NOMO-1 treated with dmso at 0.1 percent for 144 hours (cell line): Measurements from ENCODE around the gene GFRA1.
"Not testable (repeated sequence)": the region's sequence is repeated elsewhere in the genome, so short reads cannot be mapped to it uniquely, and the experiment has no call there.

Experiments used
- DNase-seq: peaks from one replicate; lab custom pipeline; 2025; ENCODE audit not compliant: unreplicated experiment; lab: John Stamatoyannopoulos, UW

Gene GFRA1

DNA sequence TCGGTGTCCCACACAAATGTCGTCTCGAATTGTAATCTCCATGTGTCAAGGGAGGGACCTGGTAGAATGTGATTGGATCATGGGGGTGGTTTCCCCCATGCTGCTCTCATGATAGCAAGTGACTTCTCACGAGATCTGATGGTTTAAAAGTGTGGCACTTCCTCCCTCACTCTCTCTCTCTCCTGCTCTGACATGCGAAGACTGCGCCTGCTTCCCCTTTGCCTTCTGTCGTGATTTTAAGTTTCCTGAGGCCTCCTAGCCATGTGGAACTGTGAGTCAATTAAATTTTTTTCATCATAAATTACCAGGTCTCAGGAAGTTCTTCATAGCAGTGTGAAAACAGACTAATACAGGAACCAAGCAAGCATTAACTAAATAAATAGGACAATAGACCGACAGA lies 229.1 kb downstream of the GFRA1 start:
- DNase-seq = no peak

DNA sequence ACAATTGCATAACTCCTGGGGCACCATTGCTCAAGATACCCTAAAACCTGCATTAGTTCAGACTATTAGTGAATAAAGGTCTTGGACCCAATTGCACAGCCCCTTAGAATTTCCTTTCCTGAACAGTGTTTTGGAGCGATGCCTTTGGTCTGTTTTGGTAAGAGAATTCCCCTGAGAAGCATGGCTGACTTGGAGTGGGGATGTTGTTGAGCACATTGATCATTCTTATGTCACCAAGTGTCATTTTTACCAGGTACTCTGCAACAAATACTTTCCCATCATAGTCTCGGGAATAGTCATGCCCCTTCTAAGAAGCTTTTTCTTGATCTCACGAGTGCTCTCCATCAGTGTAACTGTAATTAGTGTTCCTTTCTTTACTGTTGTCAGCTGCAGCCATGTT lies 229.7 kb downstream of the GFRA1 start:
- DNase-seq = no peak

DNA sequence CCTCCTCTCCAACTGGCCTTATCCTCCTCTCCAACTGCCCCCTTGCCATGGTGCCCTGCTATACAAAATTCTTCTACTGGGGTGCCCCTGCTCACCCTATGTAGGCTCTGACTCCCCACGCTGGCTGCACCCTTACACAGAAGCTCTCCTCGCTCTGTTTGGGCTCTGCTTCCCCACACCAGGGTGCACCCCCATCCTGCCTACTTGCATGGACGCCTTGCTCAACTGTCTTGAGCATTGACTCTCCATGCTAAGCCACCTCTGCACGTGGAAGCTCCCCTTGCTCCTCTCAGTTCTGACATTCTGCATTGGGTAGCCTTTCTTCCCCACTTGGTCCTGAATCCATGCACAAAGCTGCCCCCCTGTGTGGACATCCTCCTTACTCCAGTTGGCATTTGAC lies 231.1 kb downstream of the GFRA1 start:
- no peak for DNase-seq

DNA sequence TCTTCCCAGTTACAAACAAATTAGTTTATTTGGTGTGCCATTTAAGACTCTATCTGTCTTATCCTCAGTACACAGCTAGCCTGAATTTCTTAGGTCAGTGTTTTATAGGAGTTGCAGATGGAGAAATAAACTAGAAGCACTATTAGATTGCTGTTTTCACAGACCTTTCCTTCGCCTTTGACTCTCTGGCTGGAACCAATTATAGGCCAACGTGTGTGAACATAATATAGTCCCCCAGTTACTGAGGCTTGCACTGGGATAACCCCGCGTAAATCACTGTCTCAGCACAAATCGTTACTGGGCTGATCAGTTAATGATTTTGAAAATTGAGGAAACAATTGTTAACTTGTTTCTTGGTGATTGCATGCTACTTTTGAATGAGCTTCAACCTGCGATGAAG lies 233.4 kb downstream of the GFRA1 start:
- no peak for DNase-seq

DNA sequence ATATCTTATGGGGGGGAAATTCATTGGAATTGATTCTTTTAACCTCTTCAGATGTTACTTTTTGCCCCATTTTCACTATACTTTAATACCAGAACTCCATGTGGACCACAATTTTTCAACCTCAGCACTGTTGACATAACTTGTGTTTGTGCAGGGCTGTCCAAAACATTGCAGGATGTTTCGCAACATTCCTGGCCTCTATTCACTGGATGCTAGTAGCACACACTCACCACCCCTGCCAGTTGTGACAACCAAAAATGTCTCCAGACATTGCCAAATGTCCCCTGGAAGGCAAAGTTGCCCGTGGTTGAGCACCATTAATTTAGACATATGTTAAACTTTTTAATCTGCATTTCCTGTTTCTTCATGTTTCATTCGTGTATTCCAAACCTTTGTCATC lies 234.7 kb downstream of the GFRA1 start:
- DNase-seq = no peak

DNA sequence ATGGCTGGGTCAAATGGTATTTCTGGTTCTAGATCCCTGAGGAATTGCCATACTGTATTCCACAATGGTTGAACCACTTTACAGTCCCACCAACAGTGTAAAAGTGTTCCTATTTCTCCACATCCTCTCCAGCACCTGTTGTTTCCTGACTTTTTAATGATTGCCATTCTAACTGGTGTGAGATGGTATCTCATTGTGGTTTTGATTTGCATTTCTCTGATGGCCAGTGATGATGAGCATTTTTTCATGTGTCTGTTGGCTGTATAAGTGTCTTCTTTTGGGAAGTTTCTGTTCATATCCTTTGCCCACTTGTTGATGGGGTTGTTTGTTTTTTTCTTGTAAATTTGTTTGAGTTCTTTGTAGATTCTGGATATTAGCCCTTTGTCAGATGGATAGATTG lies 237.6 kb downstream of the GFRA1 start:
- DNase-seq = not testable (repeated sequence)

DNA sequence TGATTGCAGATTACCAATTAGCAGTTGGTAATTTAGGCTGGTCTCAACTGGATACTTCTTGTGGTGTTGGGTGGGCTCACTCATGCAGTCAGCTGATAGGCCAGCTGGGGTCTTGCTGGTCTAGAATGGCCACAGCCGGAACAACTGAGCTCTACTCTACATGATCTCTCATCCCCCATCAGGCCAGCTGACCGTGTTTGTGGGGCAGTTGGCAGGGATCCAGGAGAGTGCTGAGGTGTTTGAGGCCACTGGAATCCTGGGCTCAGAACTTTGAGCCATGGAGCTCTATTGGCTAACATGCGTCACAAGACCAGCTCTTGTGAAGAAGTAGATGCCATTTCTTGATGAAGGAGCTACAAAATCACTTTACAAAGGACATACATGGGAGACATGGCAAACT lies 242.4 kb downstream of the GFRA1 start:
- DNase-seq = no peak

DNA sequence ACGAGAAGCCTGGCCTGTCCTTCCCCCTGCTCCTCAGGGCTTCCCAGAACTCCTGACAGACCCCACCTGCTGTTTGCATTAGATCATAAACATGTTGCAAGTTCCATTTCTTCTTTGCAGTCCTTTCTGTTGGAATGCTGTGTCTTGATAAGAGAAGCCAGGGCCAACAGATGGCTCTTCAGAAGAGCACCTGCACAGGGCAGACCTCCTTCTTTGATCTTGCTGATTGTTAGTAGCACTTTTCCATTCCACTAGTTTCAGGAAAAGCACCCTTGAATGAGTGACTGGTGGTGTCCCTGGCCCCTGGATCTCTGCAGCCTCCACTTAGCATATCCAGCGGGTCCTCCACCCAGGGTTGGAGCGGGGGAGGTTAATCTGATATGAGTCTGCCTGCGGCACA lies 243.2 kb downstream of the GFRA1 start:
- DNase-seq = no peak

DNA sequence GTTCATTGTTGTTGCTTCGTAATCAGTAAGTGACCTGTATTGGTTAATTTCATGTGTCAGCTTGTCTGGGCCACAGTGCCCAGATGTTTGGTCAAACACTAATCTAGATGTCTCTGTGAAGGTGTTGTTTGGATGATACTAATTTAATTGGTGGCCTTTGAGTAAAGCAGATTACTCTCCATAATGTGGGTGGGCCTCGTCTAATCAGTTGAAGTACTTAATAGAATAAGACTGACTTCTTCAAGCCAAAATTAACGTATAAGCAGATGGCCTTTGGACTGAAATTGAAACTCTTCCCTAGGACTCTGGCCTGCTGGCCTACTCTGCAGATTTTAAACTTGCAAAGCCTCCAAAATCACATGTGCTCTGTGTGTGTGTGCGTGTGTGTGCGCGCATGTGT lies 245.7 kb downstream of the GFRA1 start:
- DNase-seq = no peak

DNA sequence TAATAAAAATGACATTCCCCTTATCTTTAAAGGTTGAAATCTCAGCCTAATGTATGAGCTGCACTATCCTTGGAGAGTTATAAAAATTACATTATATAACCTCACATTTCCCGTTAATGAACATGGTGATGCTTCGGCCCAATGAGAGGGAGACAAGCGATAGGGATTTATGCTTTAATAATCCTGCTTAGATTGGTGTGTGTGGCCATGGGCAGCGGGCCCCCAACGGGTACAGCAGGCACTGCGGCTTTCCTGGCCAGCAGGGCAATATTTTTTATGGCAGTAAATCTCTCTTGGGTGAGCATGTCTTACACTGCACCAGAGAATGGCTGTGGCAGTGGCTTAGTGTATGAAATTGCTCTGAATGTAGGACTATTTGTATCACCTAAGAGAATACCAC lies 246.3 kb downstream of the GFRA1 start:
- DNase-seq = no peak

DNA sequence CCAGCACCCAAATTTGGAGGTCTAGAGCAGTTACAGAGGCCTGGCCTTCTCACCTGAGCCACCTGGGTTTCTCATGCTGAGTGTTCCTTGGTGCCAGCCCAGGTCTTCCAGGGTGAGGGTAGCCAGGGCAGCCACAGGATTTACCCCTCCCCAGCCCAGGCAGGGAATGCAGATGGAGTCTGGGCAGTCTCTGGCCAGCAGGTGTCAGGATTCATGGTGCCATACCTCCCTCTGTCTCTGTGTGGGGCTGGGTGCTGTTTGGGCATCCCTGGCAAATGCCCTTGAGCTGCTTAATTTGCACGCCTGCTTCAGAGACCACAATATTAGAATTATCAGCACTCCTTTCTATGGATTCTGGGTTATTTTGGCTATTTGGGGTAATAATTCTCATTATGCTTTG lies 246.7 kb downstream of the GFRA1 start:
- no peak for DNase-seq

DNA sequence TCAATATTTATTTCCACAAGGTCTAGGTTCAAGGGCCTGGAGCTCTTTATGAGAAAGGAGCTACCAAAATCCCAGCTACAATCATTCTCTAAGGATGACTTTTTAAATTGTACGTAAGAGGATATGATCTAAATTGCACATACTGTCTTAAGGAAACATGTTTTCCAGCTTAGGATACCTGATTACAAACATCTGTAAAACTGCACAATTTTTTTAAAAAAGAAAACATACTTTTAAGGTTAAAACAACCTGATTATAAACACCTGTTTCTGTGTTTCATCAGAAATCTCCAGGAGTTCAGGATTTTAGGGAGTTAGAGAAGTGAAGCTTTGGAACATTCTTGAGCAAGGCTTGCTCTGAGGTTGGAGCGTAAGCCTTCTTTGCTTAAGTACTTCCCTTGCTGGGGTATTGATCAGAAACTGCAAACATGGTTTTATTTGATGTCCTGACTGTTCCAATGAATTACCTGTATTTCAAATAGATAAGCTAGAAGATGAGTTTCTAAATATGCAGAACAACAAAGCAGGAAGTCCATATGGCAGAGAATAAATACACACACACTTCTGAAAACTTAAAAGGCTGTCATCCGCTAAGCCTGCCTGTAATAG lies 248.6 kb downstream of the GFRA1 start:
- no peak for DNase-seq

DNA sequence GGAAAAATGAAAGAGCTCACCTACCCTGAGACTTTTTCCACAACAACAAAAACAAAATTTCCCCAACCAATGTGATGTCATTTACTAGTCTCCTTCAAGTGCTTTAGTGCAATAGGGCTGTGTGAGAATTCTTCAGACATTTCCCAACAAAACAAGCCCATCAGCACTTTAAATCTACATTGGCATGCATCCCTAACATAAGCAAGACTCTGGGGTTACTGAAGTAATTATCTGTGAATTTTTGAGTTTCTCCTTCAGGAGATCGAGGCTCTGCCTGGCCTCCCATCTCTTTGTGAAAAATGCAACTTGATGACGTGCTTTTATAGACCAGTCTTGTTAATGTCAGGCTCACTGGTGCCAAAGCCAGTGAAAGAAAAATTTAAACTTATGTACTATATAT lies 255.6 kb downstream of the GFRA1 start:
- no peak for DNase-seq

DNA sequence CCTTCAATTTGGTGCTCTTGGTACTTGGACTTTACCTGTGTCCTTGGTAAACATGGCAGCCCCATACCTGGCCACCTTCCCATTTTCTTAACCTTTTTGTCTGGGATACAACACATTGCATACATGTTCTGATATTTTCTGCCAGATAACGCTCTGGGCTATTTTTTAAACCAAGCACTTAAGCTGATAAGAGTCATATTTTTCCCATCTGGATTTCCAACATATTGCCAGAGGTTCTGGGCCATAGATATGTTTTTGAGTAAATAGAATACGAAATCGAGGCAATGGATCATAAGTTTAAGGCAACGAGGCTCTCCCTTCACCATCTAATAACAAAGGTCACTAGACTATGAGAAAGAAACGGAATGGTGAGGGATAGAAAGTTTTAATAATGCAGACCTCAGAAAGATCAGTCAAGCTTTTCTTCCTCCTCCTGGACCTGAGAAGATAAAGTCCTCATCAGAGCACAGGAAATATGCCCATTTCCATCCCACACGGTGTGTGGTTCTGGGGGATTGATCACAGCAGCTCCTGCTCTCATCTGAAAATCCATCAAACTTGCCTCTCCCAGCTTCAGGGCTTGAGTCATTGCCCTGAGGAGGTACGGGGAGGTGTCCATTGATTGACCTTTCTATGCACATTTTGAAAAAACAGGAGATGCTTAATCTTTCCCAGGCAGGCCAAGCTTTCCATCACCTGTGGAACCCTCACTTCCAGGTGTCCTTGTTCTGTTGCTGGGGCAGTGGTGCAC lies 257.2 kb downstream of the GFRA1 start:
- DNase-seq = no peak

DNA sequence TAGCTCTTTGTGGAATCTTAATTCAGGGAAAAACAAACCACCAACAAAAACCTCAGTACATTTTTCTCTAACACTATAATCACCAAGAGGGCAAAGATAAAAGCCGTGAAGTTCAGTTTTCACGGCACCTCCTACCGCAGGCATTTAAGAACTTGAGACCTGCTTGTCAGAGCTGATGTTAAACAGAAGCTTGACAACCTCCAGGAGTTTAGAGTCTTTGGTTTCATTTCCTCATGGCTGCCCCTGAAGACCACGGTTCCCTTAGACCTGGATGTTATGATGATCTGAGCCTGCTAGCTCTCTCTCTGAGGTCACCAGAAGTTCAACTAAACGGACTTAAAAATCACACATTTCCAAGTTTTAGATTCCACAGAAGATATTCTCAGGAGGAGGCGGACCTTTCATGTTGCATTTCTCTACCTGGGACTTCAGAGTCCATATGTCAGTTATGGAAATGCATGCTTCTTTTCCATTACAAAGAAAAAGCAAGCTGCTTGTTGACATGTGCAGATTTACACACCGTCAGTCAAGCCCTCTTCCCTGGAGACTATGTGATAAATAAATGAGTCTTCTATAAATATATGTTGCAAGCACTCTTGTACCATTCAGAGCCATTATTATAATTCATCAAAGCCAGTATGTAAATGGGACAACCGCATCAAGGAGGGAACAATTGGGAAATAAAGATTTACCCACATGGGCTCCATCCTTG lies 258.0 kb downstream of the GFRA1 start:
- no peak for DNase-seq

DNA sequence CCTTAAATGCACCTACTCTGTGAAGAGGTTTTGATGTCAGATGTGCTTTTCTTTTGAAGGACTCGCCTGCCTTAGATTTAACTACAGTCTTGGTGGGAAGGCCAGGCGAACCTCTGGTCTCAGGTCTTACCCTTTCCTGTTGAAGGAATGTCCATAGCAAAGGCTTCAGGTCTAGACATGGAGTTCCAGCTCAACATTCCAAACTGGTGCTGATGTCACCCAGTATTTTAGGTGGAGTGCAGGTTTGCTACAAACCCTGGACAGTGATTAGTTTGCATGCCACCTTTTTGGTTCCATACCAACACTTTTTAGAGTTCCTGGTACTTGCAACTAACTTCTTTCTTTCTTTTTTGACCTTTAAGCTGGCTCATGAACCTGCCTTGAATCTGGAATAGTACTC lies 258.7 kb downstream of the GFRA1 start:
- DNase-seq = no peak

DNA sequence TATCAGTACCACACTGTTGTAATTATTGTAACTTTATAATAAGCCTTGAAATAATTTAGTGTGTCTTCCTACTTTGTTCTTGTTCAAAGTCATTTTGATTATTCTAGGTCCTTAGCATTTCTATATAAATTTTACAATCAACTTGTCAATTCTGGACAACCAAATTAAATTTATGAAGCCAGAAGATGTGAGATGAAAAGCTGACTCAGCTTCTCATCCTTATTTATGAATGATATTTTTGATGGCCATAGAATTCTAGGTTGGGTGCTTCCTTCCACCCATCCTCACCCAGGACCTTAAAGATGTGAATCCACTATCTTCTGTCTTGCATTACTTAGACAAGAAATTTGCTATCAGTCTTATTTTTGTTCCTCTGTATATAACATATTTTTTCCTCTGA lies 261.1 kb downstream of the GFRA1 start:
- no peak for DNase-seq

DNA sequence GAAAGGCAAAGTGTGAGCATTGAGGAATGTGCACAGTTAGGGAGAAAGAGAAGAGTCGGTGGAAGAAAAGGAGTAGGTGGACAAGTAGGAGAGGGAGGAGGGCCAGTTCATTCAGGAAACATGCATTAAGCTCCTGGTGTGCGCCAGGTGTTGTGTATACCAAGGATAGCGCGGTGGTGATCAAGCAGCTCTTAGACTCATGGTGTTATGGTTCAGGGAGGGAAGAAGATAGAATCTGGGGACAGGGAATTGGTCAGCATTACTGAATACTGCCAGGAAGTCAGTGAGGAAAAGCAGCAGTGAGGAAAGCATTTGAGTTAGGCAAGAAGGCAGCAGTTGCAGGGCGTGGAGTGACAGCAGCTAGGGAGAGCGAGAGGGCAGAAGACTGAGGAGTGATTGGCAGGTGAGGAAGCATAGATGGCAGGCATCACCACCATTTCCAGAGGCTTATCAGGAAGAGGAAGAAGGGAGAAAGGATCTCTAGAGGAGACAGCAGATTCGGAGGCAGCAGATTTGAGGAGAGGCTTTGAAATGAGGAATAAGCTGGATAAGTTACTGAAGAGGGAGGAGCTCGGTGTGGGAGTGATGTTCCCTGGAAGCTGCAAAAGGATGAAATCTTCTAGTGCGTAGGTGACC lies 265.6 kb downstream of the GFRA1 start:
- DNase-seq = no peak
